GM23338 (cell line): Measurements from ENCODE around the gene PCCB. TPM values are rescaled to one million over a fixed set of nuclear protein-coding genes. Genes with fewer than 3 reads are reported as not detected.
"Not testable (repeated sequence)": the region's sequence is repeated elsewhere in the genome, so short reads cannot be mapped to it uniquely, and the experiment has no call there.

ENCODE experiments used
- ATAC-seq: fragments of 200-7000 bp; cut with Tn5 transposase; 3 replicates; pipeline ENCODE4 v1.9.1; 2020
- DNase-seq: peaks from one replicate; pipeline ENCODE4 v3.0.0-alpha.2; 2015; ENCODE audit warnings: low spot score
- H2AFZ ChIP-seq: fragments of 200-600 bp; sonication (generic); 2 replicates; pipeline ENCODE4 v1.8.0; 2016; ENCODE audit warnings: antibody characterized with exemption, mild to moderate bottlenecking, moderate library complexity
- H3F3A ChIP-seq: fragments of 200-600 bp; sonication (generic); replicated peaks from 2 replicates; pipeline ENCODE4 v1.8.0; 2017; ENCODE audit warnings: antibody characterized with exemption, mixed run types, low read depth
- H3K27ac ChIP-seq: fragments of 200-600 bp; sonication (generic); 2 replicates; pipeline ENCODE4 v1.6.1; 2016; ENCODE audit warnings: low read depth
- H3K27me3 ChIP-seq: fragments of 200-600 bp; sonication (generic); 2 replicates; pipeline ENCODE4 v1.8.0; 2016; ENCODE audit warnings: mild to moderate bottlenecking, mixed run types, moderate library complexity; ENCODE audit not compliant: insufficient read depth
- H3K36me3 ChIP-seq: fragments of 200-600 bp; sonication (generic); 2 replicates; pipeline ENCODE4 v1.8.0; 2016; ENCODE audit warnings: mild to moderate bottlenecking; ENCODE audit not compliant: insufficient read depth
- H3K4me1 ChIP-seq: fragments of 200-600 bp; sonication (generic); 2 replicates; pipeline ENCODE4 v1.8.0; 2016; ENCODE audit warnings: mild to moderate bottlenecking, moderate library complexity; ENCODE audit not compliant: insufficient read depth
- H3K4me2 ChIP-seq: fragments of 200-600 bp; sonication (generic); 2 replicates; pipeline ENCODE4 v1.7.1; 2017; ENCODE audit warnings: mixed run types
- H3K4me3 ChIP-seq: fragments of 200-600 bp; sonication (generic); 2 replicates; pipeline ENCODE4 v1.6.1; 2016; ENCODE audit warnings: mixed run types
- H3K79me2 ChIP-seq: fragments of 200-600 bp; sonication (generic); replicated peaks from 2 replicates; pipeline ENCODE4 v1.8.0; 2017; ENCODE audit warnings: mild to moderate bottlenecking; ENCODE audit not compliant: insufficient read depth
- H3K9me2 ChIP-seq: fragments of 200-600 bp; sonication (generic); 2 replicates; pipeline ENCODE4 v1.8.0; 2017; ENCODE audit not compliant: insufficient read depth
- H4K20me1 ChIP-seq: fragments of 200-600 bp; sonication (generic); replicated peaks from 2 replicates; pipeline ENCODE4 v1.8.0; 2017; ENCODE audit warnings: mild to moderate bottlenecking; ENCODE audit not compliant: insufficient read depth
- H3K27ac Mint-ChIP-seq: 2 replicates; pipeline ENCODE4 v1.8.0; 2020; ENCODE audit warnings: inconsistent platforms, mild to moderate bottlenecking, moderate library complexity, mixed read lengths
- H3K27me3 Mint-ChIP-seq: 3 replicates; pipeline ENCODE4 v1.8.0; 2022; ENCODE audit warnings: low read depth, mild to moderate bottlenecking, moderate library complexity, mixed read lengths, inconsistent platforms; ENCODE audit not compliant: insufficient read depth, poor library complexity
- H3K36me3 Mint-ChIP-seq: 3 replicates; pipeline ENCODE4 v1.8.0; 2021; ENCODE audit warnings: low read depth, mild to moderate bottlenecking, inconsistent platforms, moderate library complexity, mixed read lengths
- H3K4me1 Mint-ChIP-seq: 3 replicates; pipeline ENCODE4 v1.8.0; 2020; ENCODE audit warnings: mild to moderate bottlenecking, inconsistent platforms, mixed read lengths
- H3K4me3 Mint-ChIP-seq: 3 replicates; pipeline ENCODE4 v1.8.0; 2021; ENCODE audit warnings: moderate library complexity, mild to moderate bottlenecking, inconsistent platforms, mixed read lengths
- H3K9me3 Mint-ChIP-seq: 3 replicates; pipeline ENCODE4 v1.8.0; 2020; ENCODE audit warnings: moderate library complexity, mild to moderate bottlenecking, inconsistent platforms, mixed read lengths
- EZH2 ChIP-seq: fragments of 200-600 bp; sonication (generic); IDR thresholded peaks from one replicate; pipeline ENCODE4 v1.8.0; 2017; ENCODE audit warnings: antibody characterized with exemption, mild to moderate bottlenecking, low read depth; ENCODE audit not compliant: unreplicated experiment
- POLR2AphosphoS5 ChIP-seq: IDR thresholded peaks from 2 replicates; pipeline ENCODE4 v1.6.1; 2016; ENCODE audit warnings: antibody characterized with exemption, low read depth
- polyA plus RNA-seq: library from polyadenylated mRNA; unstranded; fragments of >200 nt; fragmentation: Nextera tagmentation; extraction: Ambion mirVana; gene quantifications from 2 replicates; pipeline ENCODE4 v1.2.1, GENCODE V29; 2016
- total RNA-seq: library from RNA; depleted of rRNA; stranded (reverse); fragments of >200 nt; shearing (Covaris generic); gene quantifications from 2 replicates; pipeline ENCODE4 v1.2.3, GENCODE V29; 2014
- TF ChIP-seq, protein P1 (sequence below): fragments of 250-450 bp; sonication (Bioruptor Pico); IDR thresholded peaks from 2 replicates; pipeline ENCODE4 v1.5.0; 2020; ENCODE audit warnings: mild to moderate bottlenecking, moderate library complexity
- TF ChIP-seq, protein P2 (sequence below): IDR thresholded peaks from 2 replicates; pipeline ENCODE4 v1.6.1; 2016; ENCODE audit warnings: antibody characterized with exemption

Gene PCCB
- total and polyA plus RNA-seq, 2 experiments from 2014 or later = 42.7 to 76.8 TPM

DNA sequence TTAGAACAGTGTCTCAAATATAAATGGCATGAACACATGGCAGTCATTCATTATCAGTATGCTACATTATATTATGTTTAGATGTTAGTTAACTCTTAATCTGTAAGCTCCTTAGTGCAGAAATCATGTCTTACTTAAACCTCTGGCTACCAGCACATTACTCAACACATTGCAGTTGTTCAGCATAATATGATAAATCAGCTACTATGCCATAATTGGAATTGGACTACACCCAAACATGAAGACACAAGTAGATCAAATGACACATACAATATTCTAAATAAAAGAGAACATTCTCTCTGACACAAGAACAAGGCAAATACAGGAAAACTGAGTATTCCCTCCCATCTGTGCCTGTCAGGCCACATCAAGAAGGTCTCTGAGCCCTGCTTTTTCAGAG lies 116.1 kb downstream of the PCCB start (continued):
- TF ChIP-seq, protein P1, sequence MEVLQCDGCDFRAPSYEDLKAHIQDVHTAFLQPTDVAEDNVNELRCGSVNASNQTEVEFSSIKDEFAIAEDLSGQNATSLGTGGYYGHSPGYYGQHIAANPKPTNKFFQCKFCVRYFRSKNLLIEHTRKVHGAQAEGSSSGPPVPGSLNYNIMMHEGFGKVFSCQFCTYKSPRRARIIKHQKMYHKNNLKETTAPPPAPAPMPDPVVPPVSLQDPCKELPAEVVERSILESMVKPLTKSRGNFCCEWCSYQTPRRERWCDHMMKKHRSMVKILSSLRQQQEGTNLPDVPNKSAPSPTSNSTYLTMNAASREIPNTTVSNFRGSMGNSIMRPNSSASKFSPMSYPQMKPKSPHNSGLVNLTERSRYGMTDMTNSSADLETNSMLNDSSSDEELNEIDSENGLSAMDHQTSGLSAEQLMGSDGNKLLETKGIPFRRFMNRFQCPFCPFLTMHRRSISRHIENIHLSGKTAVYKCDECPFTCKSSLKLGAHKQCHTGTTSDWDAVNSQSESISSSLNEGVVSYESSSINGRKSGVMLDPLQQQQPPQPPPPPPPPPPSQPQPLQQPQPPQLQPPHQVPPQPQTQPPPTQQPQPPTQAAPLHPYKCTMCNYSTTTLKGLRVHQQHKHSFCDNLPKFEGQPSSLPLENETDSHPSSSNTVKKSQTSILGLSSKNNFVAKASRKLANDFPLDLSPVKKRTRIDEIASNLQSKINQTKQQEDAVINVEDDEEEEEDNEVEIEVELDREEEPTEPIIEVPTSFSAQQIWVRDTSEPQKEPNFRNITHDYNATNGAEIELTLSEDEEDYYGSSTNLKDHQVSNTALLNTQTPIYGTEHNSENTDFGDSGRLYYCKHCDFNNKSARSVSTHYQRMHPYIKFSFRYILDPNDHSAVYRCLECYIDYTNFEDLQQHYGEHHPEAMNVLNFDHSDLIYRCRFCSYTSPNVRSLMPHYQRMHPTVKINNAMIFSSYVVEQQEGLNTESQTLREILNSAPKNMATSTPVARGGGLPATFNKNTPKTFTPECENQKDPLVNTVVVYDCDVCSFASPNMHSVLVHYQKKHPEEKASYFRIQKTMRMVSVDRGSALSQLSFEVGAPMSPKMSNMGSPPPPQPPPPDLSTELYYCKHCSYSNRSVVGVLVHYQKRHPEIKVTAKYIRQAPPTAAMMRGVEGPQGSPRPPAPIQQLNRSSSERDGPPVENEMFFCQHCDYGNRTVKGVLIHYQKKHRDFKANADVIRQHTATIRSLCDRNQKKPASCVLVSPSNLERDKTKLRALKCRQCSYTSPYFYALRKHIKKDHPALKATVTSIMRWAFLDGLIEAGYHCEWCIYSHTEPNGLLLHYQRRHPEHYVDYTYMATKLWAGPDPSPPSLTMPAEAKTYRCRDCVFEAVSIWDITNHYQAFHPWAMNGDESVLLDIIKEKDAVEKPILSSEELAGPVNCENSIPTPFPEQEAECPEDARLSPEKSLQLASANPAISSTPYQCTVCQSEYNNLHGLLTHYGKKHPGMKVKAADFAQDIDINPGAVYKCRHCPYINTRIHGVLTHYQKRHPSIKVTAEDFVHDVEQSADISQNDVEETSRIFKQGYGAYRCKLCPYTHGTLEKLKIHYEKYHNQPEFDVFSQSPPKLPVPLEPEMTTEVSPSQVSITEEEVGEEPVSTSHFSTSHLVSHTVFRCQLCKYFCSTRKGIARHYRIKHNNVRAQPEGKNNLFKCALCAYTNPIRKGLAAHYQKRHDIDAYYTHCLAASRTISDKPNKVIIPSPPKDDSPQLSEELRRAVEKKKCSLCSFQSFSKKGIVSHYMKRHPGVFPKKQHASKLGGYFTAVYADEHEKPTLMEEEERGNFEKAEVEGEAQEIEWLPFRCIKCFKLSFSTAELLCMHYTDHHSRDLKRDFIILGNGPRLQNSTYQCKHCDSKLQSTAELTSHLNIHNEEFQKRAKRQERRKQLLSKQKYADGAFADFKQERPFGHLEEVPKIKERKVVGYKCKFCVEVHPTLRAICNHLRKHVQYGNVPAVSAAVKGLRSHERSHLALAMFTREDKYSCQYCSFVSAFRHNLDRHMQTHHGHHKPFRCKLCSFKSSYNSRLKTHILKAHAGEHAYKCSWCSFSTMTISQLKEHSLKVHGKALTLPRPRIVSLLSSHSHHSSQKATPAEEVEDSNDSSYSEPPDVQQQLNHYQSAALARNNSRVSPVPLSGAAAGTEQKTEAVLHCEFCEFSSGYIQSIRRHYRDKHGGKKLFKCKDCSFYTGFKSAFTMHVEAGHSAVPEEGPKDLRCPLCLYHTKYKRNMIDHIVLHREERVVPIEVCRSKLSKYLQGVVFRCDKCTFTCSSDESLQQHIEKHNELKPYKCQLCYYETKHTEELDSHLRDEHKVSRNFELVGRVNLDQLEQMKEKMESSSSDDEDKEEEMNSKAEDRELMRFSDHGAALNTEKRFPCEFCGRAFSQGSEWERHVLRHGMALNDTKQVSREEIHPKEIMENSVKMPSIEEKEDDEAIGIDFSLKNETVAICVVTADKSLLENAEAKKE = no peak
- TF ChIP-seq, protein P2, sequence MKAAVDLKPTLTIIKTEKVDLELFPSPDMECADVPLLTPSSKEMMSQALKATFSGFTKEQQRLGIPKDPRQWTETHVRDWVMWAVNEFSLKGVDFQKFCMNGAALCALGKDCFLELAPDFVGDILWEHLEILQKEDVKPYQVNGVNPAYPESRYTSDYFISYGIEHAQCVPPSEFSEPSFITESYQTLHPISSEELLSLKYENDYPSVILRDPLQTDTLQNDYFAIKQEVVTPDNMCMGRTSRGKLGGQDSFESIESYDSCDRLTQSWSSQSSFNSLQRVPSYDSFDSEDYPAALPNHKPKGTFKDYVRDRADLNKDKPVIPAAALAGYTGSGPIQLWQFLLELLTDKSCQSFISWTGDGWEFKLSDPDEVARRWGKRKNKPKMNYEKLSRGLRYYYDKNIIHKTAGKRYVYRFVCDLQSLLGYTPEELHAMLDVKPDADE = no peak
- TF ChIP-seq POLR2AphosphoS5 = no peak
- TF ChIP-seq EZH2 = no peak

- H3K4me1 ChIP-seq, H2AFZ ChIP-seq, H3K4me1 Mint-ChIP-seq, H4K20me1 ChIP-seq, DNase-seq, H3K27ac ChIP-seq, H3K27me3 Mint-ChIP-seq, H3K27me3 ChIP-seq, ATAC-seq, H3F3A ChIP-seq, H3K9me2 ChIP-seq, H3K4me3 ChIP-seq, H3K36me3 ChIP-seq, H3K79me2 ChIP-seq, H3K4me2 ChIP-seq, H3K4me3 Mint-ChIP-seq, H3K27ac Mint-ChIP-seq: not testable (repeated sequence)
- Mint-ChIP-seq H3K36me3 (peaks cover 21% of the 10 kb centered on the region), H3K9me3 (peaks cover 13% of the 10 kb centered on the region; the same call in 2 of the 3 replicates)
Measured at GRCh38 chr3:136375800-136376199, 125.7 kb downstream of the PCCB start.
